ENCODE results near the gene PIAS2.

GRCh38 chr18:46950064-46950656, 32.9 kb upstream of the PIAS2 start:
- TF ChIP-seq POLR2AphosphoS5 (IDR thresholded peaks at IDR 0.05) (no peak), CTCF (IDR thresholded peaks at IDR 0.05) (no peak), POLR2A (IDR thresholded peaks at IDR 0.05) (no peak)
